SK-MEL-5 (cell line): ENCODE data around the gene VPS45. TPM values are rescaled to one million over a fixed set of nuclear protein-coding genes. Genes with fewer than 3 reads are reported as not detected.
"Not testable (repeated sequence)": the region's sequence is repeated elsewhere in the genome, so short reads cannot be mapped to it uniquely, and the experiment has no call there.

Source experiments
- DNase-seq: peaks from one replicate; pipeline ENCODE4 v3.0.0-alpha.2; 2016; ENCODE audit warnings: low read depth, low spot score
- in situ Hi-C: cut with HindIII; loops from 2 replicates; pipeline ENCODE4 v1.10.0; 2016; ENCODE audit warnings: low sequenced_read_pairs, high pct_unique_total_duplicates, low pct_unique_long_range_greater_than_20kb
- polyA plus RNA-seq, 2 experiments: library from polyadenylated mRNA; depleted of rRNA; stranded (reverse); fragments of >200 nt; gene quantifications; 2 replicates each; pipeline ENCODE4 v1.2.3, GENCODE V29; 2015
- total RNA-seq: library from RNA; depleted of rRNA; stranded (reverse); fragments of >200 nt; shearing (Covaris generic); gene quantifications from 2 replicates; pipeline ENCODE4 v1.2.3, GENCODE V29; 2014; rRNA removed

Gene VPS45
- 56.1 and 59.3 TPM in 2 replicates for total RNA-seq
- 36.4 and 40.1 TPM in 2 replicates for polyA plus RNA-seq (2015; cell fraction: cytosol; rRNA removed)
- 241 and 248 TPM in 2 replicates for polyA plus RNA-seq (2015; cell fraction: nucleus; rRNA removed)

GRCh38 chr1:150067184-150068108, at the start of gene VPS45:
TSS of gene VPS45 (plus strand) at chr1:150067776. CDS start at chr1:150067858, 82 bp downstream.
- peak; percentile 98 for DNase-seq
- in situ Hi-C loops = no loop called here

- DNase-seq = no peak
- in situ Hi-C loops = no loop called here
These were observed 49.4 kb upstream of the VPS45 start for GRCh38 chr1:150018165-150018564.

- in situ Hi-C loops = no loop called here
- no peak for DNase-seq
These were observed 46.9 kb upstream of the VPS45 start for GRCh38 chr1:150020711-150021110.

- in situ Hi-C loops = no loop called here
These were observed 46.3 kb upstream of the VPS45 start for GRCh38 chr1:150021191-150021694.

GRCh38 chr1:150022357-150022756, 45.2 kb upstream of the VPS45 start:
- peak; percentile 41 for DNase-seq
- in situ Hi-C loops = no loop called here

More at GRCh38 chr1:150021191-150021694, 46.3 kb upstream of the VPS45 start:
- no peak for DNase-seq

GRCh38 chr1:150024156-150024555, 43.4 kb upstream of the VPS45 start:
- in situ Hi-C loops = no loop called here
- no peak for DNase-seq

- DNase-seq = no peak
- in situ Hi-C loops = no loop called here
These were observed 39.3 kb upstream of the VPS45 start for GRCh38 chr1:150028322-150028721.

- no peak for DNase-seq
- in situ Hi-C loops = no loop called here
These were observed 33.2 kb upstream of the VPS45 start for GRCh38 chr1:150034336-150034735.

GRCh38 chr1:150049926-150050325, 17.6 kb upstream of the VPS45 start:
- no peak for DNase-seq
- in situ Hi-C loops = no loop called here

- DNase-seq = no peak
- in situ Hi-C loops = no loop called here
These were observed 16.5 kb upstream of the VPS45 start for GRCh38 chr1:150051089-150051373.

- in situ Hi-C loops, DNase-seq: not testable (repeated sequence)
These were observed 15.6 kb upstream of the VPS45 start for GRCh38 chr1:150051905-150052412.

GRCh38 chr1:150053926-150054325, 13.7 kb upstream of the VPS45 start:
- in situ Hi-C loops = no loop called here
- DNase-seq = no peak

GRCh38 chr1:150055507-150055906, 12.1 kb upstream of the VPS45 start:
- in situ Hi-C loops, DNase-seq: not testable (repeated sequence)

GRCh38 chr1:150056407-150056806, 11.2 kb upstream of the VPS45 start:
- in situ Hi-C loops = no loop called here
- no peak for DNase-seq

GRCh38 chr1:150060260-150060659, 7.3 kb upstream of the VPS45 start:
- DNase-seq = no peak
- in situ Hi-C loops = no loop called here

GRCh38 chr1:150061632-150062101, 5.9 kb upstream of the VPS45 start:
- in situ Hi-C loops = no loop called here
- peak; percentile 84 for DNase-seq

- in situ Hi-C loops = no loop called here
- no peak for DNase-seq
These were observed 5.5 kb upstream of the VPS45 start for GRCh38 chr1:150062113-150062512.

- DNase-seq = peak; percentile 90
- in situ Hi-C loops = no loop called here
These were observed 2.2 kb upstream of the VPS45 start for GRCh38 chr1:150065184-150065871.
